T-helper 2 cell treated with Interferon-gamma antibody and Interleukin-4, amounts not matched to agents 100 ng/mL and 5 ng/mL, for 36 hours (primary cell): ENCODE results near the gene PPP1R12B. TPM values are rescaled to one million over a fixed set of nuclear protein-coding genes. Genes with fewer than 3 reads are reported as not detected.
"Not testable (repeated sequence)": the region's sequence is repeated elsewhere in the genome, so short reads cannot be mapped to it uniquely, and the experiment has no call there.

Source experiments
- intact Hi-C: fragments of 100-400 bp; cut with micrococcal nuclease; formaldehyde crosslinking; loops from one replicate; pipeline ENCODE4 v1.15.1; 2023
- total RNA-seq: library from RNA; stranded (reverse); gene quantifications from 2 replicates; pipeline ENCODE4 v1.2.3, GENCODE V29; 2022

The PPP1R12B gene
- total RNA-seq, 1 donor from 2014 or later = 20.4 TPM

GRCh38 chr1:202401771-202402170, 53.3 kb downstream of the PPP1R12B start:
- intact Hi-C loops = not testable (repeated sequence)

DNA sequence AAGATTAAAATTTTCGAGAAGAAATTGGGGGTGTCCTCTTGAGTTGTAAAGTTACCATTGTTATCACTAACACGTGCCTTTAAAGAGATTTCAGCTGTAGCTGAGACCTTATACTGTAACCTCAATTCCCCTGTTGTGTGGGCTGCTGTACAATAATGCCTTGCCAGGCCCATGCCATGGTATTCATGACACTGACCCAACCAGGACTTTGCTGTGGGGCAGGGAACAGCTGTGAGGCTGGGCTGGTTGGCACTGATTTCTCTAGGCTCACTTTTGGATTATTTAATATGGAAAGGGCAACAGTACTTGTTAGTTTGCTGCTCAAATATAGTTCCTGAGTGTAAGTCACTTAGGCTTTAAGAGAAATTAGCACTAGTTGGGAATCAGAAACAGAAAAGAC, 54.9 kb downstream of the PPP1R12B start:
- intact Hi-C loops = not testable (repeated sequence)

GRCh38 chr1:202405928-202406327, 57.4 kb downstream of the PPP1R12B start:
- intact Hi-C loops = no loop called here

- intact Hi-C loops = not testable (repeated sequence)
These were observed 58.4 kb downstream of the PPP1R12B start for GRCh38 chr1:202406896-202407295.

DNA sequence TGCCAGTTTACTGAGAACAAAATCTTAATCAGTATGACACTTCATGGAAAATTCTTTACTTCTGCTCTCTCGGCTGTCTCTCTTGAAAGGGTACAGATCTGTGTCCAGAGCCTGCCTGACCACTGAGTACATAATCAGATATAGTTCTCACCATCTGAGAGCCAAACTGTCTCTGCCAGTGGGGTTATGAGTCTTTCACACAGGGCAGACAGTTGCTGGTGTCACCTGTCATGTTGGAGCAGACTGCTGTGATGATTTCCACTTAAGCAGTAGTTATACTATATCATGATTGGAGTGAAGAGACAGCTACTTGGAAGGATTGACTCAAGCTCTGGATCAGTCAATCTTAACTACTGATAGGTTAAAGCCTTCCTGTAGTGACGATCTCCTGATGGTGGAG, 58.9 kb downstream of the PPP1R12B start:
- intact Hi-C loops = not testable (repeated sequence)

- intact Hi-C loops = not testable (repeated sequence)
These were observed 61.8 kb downstream of the PPP1R12B start for GRCh38 chr1:202410251-202410650.

DNA sequence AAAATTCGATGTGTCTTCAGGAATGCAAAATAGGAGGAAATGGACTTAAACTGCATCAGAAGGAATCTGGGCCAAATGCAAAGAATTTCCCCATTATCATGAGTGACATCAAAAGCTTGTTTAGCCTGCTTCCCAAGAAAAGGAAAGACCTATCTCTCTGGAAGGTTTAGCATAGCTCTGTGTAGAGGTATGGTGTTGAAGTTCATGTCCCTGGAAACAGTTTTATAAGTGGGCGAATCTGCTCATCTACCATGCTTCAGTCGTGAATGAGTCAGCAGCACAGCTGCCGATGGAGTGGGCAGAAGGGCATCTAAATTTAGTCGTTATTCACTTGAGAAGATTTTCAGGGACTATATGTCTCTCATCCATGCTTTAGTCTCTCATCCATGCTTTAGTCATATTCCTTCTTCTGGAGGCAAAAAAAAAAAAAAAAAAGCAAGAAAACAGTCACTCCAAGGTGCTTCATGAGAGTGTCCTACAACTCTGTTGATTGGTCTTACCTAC, 62.4 kb downstream of the PPP1R12B start:
- intact Hi-C loops = not testable (repeated sequence)

DNA sequence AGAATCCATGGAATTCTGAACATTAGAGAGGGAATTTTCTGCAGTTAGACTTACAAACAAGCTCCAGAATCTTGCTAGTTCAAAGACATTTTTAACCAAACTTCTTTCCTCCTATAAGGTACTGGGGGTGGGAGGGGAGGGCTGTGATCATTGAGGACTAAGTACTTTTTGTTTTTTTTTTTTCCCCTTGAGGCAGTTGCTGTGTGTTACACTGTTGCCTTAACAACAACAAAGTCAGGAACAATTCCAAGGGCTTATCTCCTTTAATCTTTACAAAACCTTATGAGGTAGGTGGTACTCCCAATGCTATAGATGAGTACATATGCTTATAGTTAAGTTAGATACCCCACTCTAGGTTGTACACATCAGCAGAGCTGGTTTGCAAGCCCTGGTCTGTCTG, 62.9 kb downstream of the PPP1R12B start:
- intact Hi-C loops = no loop called here

- intact Hi-C loops = not testable (repeated sequence)
These were observed 63.9 kb downstream of the PPP1R12B start for GRCh38 chr1:202412421-202412820.

GRCh38 chr1:202416641-202417040, 68.1 kb downstream of the PPP1R12B start:
- intact Hi-C loops = no loop called here

- intact Hi-C loops = not testable (repeated sequence)
These were observed 68.6 kb downstream of the PPP1R12B start for GRCh38 chr1:202417141-202417540.

DNA sequence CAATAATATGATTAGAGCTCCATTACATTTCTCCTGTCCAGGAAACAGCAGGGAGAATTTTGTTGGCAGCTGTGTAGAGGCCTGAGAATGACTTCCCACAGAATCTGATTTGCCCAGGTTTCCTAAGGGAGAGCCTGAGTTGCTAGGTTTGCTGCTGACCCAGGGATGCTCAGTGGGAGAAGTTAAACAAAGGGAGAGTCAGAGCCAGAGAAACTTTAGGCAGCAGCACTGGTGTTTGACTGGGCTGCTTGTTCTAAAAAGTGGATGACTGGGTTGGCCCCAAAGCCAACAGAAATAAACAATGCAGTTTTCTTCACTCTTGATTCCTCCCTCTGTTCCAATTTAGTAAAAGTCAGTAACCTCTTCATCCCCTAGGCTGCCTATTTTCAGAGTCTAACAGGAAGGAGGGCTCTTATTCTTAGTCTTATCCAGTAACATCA, 69.3 kb downstream of the PPP1R12B start:
- intact Hi-C loops = not testable (repeated sequence)

DNA sequence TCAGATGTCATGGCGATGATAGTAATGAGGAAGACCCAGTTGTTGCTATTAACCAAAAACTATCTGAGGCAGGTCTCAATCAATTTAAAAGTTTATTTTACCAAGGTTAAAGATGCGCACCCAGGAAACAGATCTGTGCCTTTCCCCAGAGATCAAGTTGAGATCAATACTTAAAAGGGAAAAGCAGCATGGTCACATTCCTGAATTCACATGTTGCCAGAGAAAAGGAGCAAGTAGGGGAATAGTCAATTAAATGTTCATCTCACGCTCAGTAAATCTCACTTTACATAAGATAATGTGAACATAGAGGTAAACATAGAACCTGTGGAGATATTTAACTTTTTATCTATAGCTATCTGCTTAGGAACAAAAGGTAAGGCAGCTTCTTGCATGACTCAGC, 71.2 kb downstream of the PPP1R12B start:
- intact Hi-C loops = not testable (repeated sequence)

DNA sequence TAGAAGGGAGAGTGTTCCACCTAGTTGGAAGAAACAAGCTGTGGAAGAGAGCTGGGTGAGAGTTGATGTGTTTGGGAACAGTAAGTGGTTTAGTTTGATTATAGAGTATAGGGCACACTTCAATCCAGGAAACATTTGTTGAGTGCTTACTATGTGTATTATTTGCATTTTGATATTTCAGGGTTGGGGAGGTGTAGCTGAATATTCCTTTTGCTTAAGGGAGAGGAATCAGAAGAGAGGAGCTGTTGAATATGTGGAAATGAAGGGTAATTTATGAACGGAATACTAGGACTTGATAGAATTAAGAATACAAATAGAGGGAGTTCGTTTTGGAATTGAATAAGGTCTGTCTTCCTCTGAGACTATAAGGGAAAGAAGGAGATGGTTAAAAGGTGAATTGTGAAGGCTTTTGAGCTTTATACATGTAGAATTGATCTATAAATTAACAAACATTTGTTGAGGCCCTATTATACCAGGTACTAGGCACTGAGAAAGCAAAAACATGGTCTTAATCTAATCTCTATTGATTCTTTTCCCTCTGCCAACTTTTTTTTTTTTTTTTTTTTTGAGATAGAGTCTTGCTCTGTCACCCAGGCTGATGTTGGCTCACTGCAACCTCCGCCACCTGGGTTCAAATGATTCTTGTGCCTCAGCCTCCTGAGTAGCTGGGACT, 72.1 kb downstream of the PPP1R12B start:
- intact Hi-C loops = not testable (repeated sequence)

DNA sequence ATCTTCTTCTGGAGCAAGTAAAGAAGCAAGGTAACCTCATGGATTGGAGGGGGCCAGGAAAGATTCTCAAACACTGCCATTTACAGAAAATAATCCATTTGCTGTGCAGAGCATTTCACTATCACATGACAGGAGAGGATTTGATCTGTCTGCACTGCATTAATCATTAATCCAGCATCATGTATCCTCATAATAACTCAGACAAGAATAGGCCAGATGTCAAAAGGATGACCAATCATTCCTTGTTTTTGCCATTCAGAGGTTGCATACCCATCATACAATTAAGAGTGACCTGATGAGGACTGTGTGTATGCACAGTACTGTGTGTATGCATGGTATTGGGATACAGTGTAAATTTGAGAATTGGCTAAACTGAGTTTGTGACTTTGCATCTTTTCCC, 74.2 kb downstream of the PPP1R12B start:
- intact Hi-C loops = not testable (repeated sequence)

DNA sequence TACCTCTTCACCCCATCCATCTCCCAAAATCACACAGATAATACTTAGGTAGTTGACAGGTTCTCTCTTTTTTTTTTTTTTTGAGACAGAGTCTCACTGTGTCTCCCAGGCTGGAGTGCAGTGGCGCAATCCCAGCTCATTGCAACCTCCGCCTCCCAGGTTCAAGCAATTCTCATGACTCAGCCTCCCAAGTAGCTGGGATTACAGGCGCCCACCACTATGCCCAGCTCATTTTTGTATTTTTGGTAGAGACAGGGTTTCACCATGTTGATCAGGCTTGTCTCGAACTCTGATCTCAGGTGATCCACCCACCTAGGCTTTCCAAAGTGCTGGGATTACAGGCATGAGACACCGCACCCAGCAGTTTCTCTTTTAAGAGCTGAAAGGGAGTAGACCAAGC, 75.8 kb downstream of the PPP1R12B start:
- intact Hi-C loops = not testable (repeated sequence)

GRCh38 chr1:202430111-202430510, 81.6 kb downstream of the PPP1R12B start:
- intact Hi-C loops = not testable (repeated sequence)

- intact Hi-C loops = not testable (repeated sequence)
These were observed 83.8 kb downstream of the PPP1R12B start for GRCh38 chr1:202432338-202432737.

DNA sequence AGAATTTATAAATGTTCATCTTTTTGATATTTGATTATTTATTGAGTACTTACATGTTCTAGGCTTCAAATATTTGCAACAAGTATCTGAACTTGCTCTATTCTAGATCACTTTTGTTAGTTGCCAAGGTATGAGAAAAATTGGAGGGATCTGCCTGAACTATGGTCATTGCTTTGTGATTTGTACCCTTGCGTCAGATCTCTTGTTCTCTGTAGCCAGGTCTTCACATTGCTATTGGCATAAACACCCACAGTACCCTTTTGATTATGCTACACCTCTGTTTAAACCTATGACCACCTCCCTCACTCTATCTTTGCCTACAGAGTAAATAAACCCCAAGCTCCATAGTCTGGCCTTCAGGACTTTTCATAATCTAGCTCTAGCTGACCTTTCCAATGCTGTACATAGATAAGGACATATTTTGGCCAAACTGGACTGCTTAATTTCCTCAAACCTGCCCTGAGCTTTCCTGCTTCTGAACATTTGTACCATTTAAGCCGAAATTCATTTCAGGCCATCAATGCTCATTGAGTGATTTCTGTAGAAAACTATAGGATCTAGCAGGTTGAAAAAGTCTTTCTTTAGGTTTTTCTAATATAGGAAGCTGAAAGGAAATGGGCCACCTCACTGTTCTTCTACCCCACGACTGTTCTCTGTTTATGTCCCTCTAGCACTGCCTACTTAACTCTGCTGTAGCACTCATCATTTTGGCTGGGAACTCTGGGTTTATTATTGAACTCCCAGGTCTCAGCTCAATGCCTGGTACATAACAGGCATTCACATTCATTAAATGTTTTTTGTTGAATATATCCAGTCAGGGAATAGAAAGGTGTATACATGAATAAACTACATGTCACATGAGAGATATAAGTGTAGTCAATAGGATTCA, 84.9 kb downstream of the PPP1R12B start:
- intact Hi-C loops = no loop called here

GRCh38 chr1:202434059-202434458, 85.6 kb downstream of the PPP1R12B start:
- intact Hi-C loops = no loop called here

DNA sequence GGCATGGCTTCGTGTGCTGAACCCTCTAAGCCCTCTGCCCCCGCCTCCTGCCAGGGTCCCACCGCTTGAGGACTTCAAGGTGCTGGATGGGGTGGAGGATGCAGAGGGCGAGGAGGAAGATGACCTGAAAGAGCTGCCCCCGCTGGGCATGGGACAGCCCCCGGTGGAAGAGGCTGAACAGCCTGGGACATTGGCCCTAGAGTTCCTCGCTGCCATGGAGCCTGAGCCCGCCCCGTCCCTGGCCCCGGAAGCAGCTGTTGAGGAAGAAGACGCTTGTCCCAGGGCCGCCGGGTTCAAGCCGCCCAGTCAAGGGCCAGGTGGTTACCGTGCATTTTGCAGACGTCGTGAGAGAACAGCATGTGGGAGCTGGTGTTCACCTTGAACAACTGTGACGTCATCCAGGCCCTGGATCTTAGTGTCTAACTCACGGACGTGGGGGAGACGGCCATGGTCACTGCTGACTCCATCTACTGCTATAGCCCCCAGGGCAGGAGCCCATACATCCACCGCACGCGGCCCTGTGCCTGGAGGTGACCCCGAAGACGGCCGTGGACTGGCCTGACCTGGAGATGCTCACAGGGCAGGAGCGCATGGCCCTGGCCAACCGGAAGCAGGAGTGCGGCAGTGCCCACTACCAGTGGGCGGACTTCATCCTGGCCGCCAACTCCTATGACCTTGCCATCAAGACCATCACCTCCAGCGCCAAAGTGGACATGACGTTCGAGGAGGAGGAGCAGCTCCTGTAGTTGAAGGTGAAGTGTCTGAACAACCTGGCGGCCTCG, 90.1 kb downstream of the PPP1R12B start:
- intact Hi-C loops = no loop called here
